Astrocyte of the hippocampus (primary cell): Measurements from ENCODE around the gene PLAAT2.
A peak's percentile ranks its signal among the peaks of the same experiment; 100 is the strongest.
"Not testable (repeated sequence)": the region's sequence is repeated elsewhere in the genome, so short reads cannot be mapped to it uniquely, and the experiment has no call there.

Experiments
- DNase-seq: peaks from one replicate; pipeline ENCODE4 v3.0.0; 2011; ENCODE audit warnings: low read depth, low spot score

Gene PLAAT2

GRCh38 chr11:63549411-63549810, 13.8 kb downstream of the PLAAT2 start:
- no peak for DNase-seq

GRCh38 chr11:63548178-63548577, 15.0 kb downstream of the PLAAT2 start:
- peak; percentile 28 for DNase-seq

- no peak for DNase-seq
These were observed 16.1 kb downstream of the PLAAT2 start for GRCh38 chr11:63547061-63547460.

- DNase-seq, result no peak
These were observed 19.5 kb downstream of the PLAAT2 start for GRCh38 chr11:63543711-63544110.

DNA sequence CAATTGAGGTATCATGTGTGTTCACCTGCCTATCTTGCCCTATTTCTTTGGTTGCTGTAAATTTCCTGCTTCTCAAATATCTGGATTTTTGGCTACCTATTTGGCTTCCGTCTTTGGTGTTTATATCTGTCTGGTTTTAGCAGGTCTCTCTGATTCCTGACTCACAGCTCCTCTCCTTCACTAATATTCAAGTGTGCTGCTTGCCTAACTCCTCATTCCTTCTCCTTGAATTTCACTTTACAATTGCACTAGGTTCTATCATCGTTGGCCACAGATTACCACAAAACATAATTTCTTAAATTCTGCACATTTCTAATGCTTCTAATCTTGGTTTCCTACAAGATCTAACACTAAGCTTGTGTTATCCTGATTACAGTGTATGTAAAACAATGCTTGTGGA, 20.7 kb downstream of the PLAAT2 start:
- not testable (repeated sequence) for DNase-seq

DNA sequence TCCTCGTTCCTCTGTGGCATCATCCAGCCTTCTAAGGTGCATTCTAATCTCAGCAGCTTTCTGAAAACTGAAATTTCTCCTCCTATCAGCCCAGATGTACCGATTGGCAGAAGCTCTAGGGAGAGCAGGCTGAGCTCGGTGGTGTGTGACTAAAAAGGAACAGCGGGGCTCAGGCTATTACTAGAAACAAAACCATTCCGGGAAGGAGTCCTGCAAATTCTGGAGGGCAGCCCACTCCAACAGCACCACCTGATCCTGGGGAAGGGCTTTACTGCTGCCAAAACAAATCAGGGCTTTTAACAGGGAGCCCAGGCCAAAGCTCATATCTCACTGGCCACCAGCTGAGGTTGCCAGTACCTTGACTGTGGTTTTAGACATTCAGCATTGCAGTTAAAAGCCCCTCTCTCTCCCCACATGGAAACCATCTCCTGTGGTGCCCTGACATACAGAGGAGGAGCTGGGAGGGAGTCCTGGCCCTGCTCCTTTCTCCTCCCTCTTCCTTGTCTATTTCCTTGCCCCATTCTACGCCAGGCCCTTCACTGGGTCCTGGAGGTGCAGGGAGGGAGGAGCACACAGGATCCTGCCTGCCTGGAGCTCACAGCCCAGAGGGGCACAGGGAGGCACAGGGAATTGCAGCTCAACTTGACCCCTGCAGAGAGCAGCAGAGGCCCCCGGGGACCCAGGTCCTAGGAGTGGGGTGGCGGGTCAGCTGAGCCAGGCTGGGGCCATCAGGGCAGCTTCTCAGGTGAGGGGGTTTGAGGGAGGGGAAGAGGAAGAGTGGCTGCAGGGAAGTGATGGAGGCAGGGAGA, 25.7 kb downstream of the PLAAT2 start:
- DNase-seq, result peak; percentile 94

DNA sequence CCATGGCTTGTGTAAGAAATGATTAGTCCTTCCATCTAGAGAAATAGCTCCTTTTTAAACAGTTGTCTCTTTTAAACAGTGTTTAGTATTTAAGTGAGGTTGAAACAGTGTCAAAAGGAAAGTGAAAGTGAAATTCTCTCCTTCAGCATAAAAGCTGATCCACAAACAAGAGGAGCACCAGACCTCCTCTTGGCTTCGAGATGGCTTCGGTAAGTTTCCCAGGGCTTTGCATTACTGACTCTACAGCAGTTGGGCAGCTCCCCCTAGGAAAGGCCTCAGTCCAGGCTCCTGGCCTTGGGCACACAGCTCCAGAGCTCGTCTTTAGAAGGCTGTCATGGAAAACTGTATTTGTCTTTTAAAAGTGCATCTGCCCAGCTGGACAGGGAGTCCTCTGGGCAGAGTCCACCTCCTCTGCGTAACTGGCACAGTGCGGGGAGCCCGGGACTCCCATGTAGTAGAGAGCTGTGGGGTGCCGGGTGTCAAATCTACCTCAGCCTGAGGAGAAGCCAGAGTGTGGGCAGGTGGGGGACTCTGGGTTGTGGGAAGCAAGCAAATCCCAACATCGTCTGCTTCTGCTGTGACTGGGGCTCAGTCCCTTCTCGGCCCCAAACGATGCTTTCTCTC, 26.4 kb downstream of the PLAAT2 start, which contains the start of gene PLAAT4:
PLAAT4 (plus strand) TSS at position 140 of the 624 bp plus-strand sequence; CDS start at position 201, 61 bp downstream.
- DNase-seq, result peak; percentile 79

- no peak for DNase-seq
These were observed 27.4 kb downstream of the PLAAT2 start for GRCh38 chr11:63535734-63536133.

GRCh38 chr11:63534895-63535461, 28.2 kb downstream of the PLAAT2 start:
- no peak for DNase-seq

- no peak for DNase-seq
These were observed 29.1 kb downstream of the PLAAT2 start for GRCh38 chr11:63534076-63534475.

DNA sequence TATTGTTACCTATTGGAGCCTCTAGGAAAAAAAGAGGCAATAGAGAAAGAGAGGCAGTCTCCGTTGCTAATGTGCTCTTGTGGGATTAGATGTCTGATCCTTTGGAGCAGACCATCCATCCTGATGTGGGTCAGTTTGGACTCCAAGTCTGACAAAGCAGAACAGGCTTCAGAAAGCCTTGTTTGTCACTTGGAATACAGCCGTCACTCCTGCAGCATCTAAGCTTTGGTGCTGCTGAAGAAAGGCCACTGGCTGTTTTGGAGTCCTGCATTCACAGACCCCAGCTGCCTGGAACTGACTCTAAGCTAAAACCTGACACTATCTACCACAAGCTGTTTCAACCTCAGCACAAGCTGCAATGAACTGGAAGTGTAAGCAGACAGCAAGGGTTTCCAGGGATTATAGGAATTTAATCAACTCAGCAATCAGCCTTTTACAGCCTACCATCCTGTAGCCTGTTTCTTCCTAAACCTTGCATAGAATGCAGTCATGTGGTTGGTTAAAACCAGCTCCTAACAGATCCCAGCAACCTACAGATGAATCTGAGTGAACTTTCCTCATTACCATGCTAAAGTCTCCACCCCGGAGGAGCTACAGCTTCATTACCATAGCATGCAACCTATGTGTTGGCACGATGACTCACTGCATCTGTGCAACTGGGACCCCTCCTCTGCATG, 30.2 kb downstream of the PLAAT2 start:
- DNase-seq, result peak; percentile 48

GRCh38 chr11:63532117-63532516, 31.1 kb downstream of the PLAAT2 start:
- peak; percentile 29 for DNase-seq

GRCh38 chr11:63531074-63531792, 31.9 kb downstream of the PLAAT2 start:
- DNase-seq, result peak; percentile 96

DNA sequence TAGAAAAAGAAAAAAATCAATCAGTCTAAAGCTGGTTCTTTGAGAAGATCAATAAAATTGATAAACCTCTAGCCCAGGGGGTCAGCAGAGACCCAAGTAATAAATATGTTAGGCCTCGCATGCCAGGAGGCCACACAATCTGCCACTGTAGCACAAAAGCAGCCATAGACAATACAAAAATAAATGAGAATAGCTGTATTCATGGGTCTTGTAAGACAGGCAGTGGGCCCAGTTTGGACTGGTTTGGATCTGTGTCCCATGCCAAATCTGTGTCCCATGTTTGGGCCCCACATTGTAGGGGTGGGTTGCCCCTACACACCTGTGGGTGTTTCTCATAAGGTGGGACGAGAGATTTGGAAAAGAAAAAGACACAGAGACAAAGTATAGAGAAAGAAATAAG, 33.2 kb downstream of the PLAAT2 start:
- no peak for DNase-seq

DNA sequence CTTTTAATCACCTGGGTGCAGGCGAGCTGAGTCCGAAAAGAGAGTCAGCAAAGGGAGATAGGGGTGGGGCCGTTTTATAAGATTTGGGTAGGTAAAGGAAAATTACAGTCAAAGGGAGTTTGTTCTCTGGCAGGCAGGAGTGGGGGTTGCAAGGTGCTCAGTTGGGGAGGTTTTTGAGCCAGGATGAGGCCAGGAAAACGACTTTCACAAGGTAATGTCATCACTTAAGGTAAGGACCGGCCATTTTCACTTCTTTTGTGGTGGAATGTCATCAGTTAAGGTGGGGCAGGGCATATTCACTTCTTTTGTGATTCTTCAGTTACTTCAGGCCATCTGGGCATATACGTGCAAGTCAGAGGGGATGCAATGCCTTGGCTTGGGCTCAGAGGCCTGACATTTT, 33.8 kb downstream of the PLAAT2 start:
- not testable (repeated sequence) for DNase-seq

DNA sequence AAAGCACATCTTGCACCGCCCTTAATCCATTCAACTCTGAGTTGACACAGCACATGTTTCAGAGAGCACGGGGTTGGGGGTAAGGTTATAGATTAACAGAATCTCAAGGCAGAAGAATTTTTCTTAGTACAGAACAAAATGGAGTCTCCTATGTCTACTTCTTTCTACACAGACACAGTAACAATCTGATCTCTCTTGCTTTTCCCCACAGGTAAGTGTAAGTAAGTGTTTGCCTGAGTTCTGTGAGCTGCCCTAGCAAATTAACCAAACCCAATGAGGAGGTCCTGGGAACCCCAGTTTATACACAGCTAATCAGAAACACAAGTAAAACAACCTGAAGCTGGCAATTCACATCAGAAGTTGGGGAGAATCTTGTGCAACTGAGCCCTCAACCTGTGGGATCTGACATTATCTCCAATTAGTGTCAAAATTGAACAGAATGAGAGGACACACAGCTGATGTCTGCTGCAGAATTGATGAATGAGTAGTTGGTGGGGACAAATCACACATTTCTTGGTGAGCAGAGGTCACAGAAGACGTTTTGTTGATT, 34.4 kb downstream of the PLAAT2 start:
- not testable (repeated sequence) for DNase-seq

DNA sequence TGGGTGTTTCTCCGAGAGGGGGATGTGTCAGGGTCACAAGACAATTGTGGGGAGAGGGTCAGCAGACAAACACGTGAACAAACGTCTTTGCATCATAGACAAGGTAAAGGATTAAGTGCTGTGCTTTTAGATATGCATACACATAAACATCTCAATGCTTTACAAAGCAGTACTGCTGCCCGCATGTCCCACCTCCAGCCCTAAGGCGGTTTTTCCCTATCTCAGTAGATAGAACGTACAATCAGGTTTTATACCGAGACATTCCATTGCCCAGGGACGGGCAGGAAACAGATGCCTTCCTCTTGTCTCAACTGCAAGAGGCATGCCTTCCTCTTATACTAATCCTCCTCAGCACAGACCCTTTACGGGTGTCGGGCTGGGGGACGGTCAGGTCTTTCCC, 35.0 kb downstream of the PLAAT2 start:
- not testable (repeated sequence) for DNase-seq

DNA sequence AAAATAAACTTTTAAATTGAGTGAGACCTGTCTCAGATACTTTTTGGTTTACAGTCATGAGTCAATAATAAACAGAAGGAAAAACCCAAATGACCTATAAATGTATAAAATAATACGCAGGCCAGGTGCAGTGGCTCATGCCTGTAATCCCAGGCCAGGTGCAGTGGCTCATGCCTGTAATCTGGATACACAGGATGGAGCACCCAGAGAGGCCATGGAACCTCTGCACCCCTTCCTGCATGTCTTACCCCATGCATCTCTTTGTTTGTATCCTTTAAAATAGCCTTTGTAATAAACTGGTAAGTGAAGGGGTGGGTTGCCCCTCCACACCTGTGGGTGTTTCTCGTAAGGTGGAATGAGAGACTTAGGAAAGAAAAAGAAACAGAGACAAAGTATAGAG, 35.5 kb downstream of the PLAAT2 start:
- DNase-seq, result no peak

- DNase-seq, result no peak
These were observed 40.0 kb downstream of the PLAAT2 start for GRCh38 chr11:63523151-63523550.

GRCh38 chr11:63521896-63522295, 41.3 kb downstream of the PLAAT2 start:
- DNase-seq, result no peak

- DNase-seq, result no peak
These were observed 42.5 kb downstream of the PLAAT2 start for GRCh38 chr11:63520606-63521170.
